Panc1 (cell line): ENCODE data around the gene ENKD1. TPM values are rescaled to one million over a fixed set of nuclear protein-coding genes. Genes with fewer than 3 reads are reported as not detected.
A peak's percentile ranks its signal among the peaks of the same experiment; 100 is the strongest.

Source experiments
- ATAC-seq: fragments of 200-7000 bp; cut with Tn5 transposase; 2 replicates; pipeline ENCODE4 v1.9.1; 2020; ENCODE audit warnings: mild to moderate bottlenecking, moderate library complexity
- Bru-seq: library from RNA; stranded (reverse); fragments of 400-500 nt; gene quantifications from one replicate; lab custom pipeline; 2021; lab: Mats Ljungman, UMichigan
- BruChase-seq, 2 experiments: library from RNA; stranded (reverse); fragments of 400-500 nt; gene quantifications; one replicate each; lab custom pipeline; 2021; lab: Mats Ljungman, UMichigan
- BruUV-seq: library from RNA; stranded (reverse); fragments of 400-500 nt; replicated peaks from 2 replicates; lab custom pipeline; 2021; lab: Mats Ljungman, UMichigan
- CTCF ChIA-PET: fragments of 300-600 bp; sonication (Branson Sonifier 250); formaldehyde crosslinking; loops from one replicate; lab custom pipeline; 2022; ENCODE audit warnings: antibody characterized with exemption; lab: Charles Lee
- POLR2A ChIA-PET: fragments of 300-600 bp; sonication (Branson Sonifier 250); formaldehyde crosslinking; loops from one replicate; lab custom pipeline; 2022; ENCODE audit warnings: antibody characterized with exemption; lab: Charles Lee
- DNase-seq: peaks from one replicate; pipeline ENCODE4 v3.0.0-alpha.2; 2010; ENCODE audit warnings: low read depth, low spot score
- H3K27ac ChIP-seq: 2 replicates; pipeline ENCODE4 v1.5.1; 2011; ENCODE audit warnings: mild to moderate bottlenecking, low read length, inconsistent platforms
- H3K27me3 ChIP-seq: fragments of 200-500 bp; sonication (Bioruptor generic); 2 replicates; pipeline ENCODE4 v1.6.0; 2014; ENCODE audit warnings: low read length, inconsistent platforms; ENCODE audit not compliant: control insufficient read depth, insufficient read depth
- H3K36me3 ChIP-seq: fragments of 200-500 bp; sonication (Bioruptor generic); 2 replicates; pipeline ENCODE4 v1.5.1; 2014; ENCODE audit warnings: inconsistent platforms, mild to moderate bottlenecking, low read length, moderate library complexity; ENCODE audit not compliant: control insufficient read depth, insufficient read depth
- H3K4me1 ChIP-seq: 2 replicates; pipeline ENCODE4 v1.5.1; 2011; ENCODE audit warnings: inconsistent platforms, mild to moderate bottlenecking, low read length, moderate library complexity; ENCODE audit not compliant: control insufficient read depth, insufficient read depth
- H3K4me3 ChIP-seq, 2 experiments: 2 replicates each; pipeline ENCODE4 v1.5.1; 2011 to 2012; ENCODE audit warnings: low read depth in 2 of 2, low read length in 2 of 2, mild to moderate bottlenecking in 2 of 2, inconsistent platforms in 1 of 2, moderate library complexity in 1 of 2
- H3K9me3 ChIP-seq: fragments of 200-500 bp; sonication (Bioruptor generic); 2 replicates; pipeline ENCODE4 v1.5.1; 2014; ENCODE audit warnings: low read depth, mild to moderate bottlenecking, inconsistent platforms, low read length, moderate library complexity; ENCODE audit not compliant: control insufficient read depth, insufficient read depth
- POLR2AphosphoS5 ChIP-seq: IDR thresholded peaks from 2 replicates; pipeline ENCODE4 v1.6.1; 2012; ENCODE audit warnings: mild to moderate bottlenecking, low read depth, low read length, moderate library complexity
- SIN3A ChIP-seq: IDR thresholded peaks from 2 replicates; pipeline ENCODE4 v1.6.1; 2012; ENCODE audit warnings: low read depth, mild to moderate bottlenecking, low read length, moderate library complexity, borderline replicate concordance; ENCODE audit not compliant: insufficient read depth
- TCF7L2 ChIP-seq: IDR thresholded peaks from 2 replicates; pipeline ENCODE4 v1.6.1; 2011; ENCODE audit warnings: mild to moderate bottlenecking, low read depth, low read length, inconsistent platforms
- in situ Hi-C: cut with HindIII; loops from 2 replicates; pipeline ENCODE4 v1.10.0; 2016; ENCODE audit warnings: low sequenced_read_pairs, low pct_unique_long_range_greater_than_20kb
- intact Hi-C: fragments of 100-400 bp; cut with micrococcal nuclease; formaldehyde crosslinking; loops from one replicate; pipeline ENCODE4 v1.10.0; 2022; ENCODE audit not compliant: unreplicated experiment
- long read RNA-seq: library from polyadenylated mRNA; unstranded; transcript quantifications from one replicate; pipeline ENCODE4 v2.0.0, GENCODE V29; 2021; ENCODE audit not compliant: unreplicated experiment
- polyA plus RNA-seq: library from polyadenylated mRNA; unstranded; fragments of >200 nt; gene quantifications from one replicate; pipeline ENCODE4 v1.2.1, GENCODE V29; 2012; ENCODE audit warnings: missing spikeins; ENCODE audit not compliant: insufficient read length
- total RNA-seq: library from RNA; stranded (reverse); gene quantifications from one replicate; pipeline ENCODE4 v1.2.1, GENCODE V29; 2021; ENCODE audit not compliant: unreplicated experiment
- TF ChIP-seq, protein P1 (sequence below), 2 experiments: IDR thresholded peaks; 2 replicates each; pipeline ENCODE4 v1.6.1; 2011 to 2012; ENCODE audit warnings: low read depth in 2 of 2, control low read depth in 1 of 2, low read length in 1 of 2, mild to moderate bottlenecking in 1 of 2, moderate library complexity in 1 of 2; ENCODE audit not compliant: insufficient read depth in 1 of 2
- TF ChIP-seq, protein P2 (sequence below): fragments of 450-650 bp; IDR thresholded peaks from 2 replicates; pipeline ENCODE4 v1.5.1; 2017; ENCODE audit warnings: mild to moderate bottlenecking

The ENKD1 gene, protein sequence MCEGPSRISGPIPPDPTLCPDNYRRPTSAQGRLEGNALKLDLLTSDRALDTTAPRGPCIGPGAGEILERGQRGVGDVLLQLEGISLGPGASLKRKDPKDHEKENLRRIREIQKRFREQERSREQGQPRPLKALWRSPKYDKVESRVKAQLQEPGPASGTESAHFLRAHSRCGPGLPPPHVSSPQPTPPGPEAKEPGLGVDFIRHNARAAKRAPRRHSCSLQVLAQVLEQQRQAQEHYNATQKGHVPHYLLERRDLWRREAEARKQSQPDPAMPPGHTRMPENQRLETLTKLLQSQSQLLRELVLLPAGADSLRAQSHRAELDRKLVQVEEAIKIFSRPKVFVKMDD
- 14.6 TPM for total RNA-seq
- 18.3 TPM for polyA plus RNA-seq
- percentile 49 among the genes with signal in this experiment for Bru-seq, nascent RNA
- percentile 56 among the genes with signal in this experiment for BruChase-seq, experiment 1, labeled RNA remaining after a 2-hour chase
- BruChase-seq, experiment 2, labeled RNA remaining after a 6-hour chase, result percentile 60 among the genes with signal in this experiment
- long read RNA-seq, partial matches to known transcripts, result 1 of 21 reads
- long read RNA-seq, other reads (novel, unspliced or antisense), result 13 of 21 reads

DNA sequence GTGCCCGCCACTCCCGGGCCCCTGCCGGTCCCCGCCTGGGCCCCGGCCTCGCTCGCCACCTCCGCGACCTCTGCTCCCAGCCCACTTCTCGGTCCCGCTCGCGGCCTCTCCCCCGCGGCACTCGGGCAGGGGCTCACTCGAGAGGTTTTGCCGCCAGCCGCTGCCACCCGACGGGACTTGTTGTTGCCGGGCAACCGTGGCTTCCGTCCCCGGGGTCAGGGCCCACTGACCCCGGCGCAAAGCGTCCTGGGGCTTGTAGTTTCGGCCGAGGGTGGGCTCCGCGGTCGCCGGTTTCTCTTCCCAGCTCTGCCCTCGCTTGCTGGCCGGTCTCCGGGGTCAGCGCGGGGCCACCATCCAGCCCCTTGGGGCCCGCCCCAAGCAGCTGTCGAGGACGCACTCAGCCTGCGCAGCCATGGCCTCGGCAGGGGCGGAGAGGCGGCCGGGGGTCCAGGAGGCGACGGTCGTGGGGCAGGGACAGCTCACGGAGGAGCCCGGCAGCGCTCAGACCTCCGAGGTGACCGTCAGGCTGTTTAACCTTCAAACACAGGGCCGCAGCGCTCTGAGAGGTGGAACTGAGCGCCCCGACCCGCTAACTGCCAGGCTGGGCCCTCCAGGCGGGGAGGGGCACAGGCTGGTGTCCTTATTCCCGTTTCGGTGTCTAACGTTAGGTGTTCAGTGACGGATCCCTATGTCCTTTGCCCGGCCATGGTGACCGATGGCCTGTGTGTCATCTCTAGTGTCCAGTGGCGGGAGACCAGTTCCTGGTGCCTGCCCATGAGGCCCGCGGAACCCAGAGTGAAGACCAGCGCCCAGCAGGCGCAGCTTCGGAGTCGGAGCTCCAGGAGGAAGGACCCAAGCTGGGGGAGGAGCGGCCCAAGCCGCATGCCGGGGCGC lies at the start of gene ENKD1, which contains the start of gene C16orf86:
ENKD1 (minus strand) TSS at position 192 of the 894 bp plus-strand sequence. CDS start 308 bp downstream, outside the sequence.
C16orf86 (plus strand) TSS at position 256 of the 894 bp plus-strand sequence; CDS start at position 413, 157 bp downstream.
- in situ Hi-C loops (no loop called here), intact Hi-C loops (no loop called here)
- no TSS peak for BruUV-seq
- Histone ChIP-seq H3K9me3 (no peaks in the 10 kb centered on the region), H3K27me3 (no peaks in the 10 kb centered on the region), H3K4me3 (peak within 1 kb of the TSS; percentile 51 to 56), H3K36me3 (no peaks in the 10 kb centered on the region), H3K4me1 (peaks cover 14% of the 10 kb centered on the region), H3K27ac (peak within 1 kb of the TSS; percentile 75)
- ChIA-PET POLR2A (interaction anchor here (0.6 kb wide), 1 partner anchor 39 kb away, joined by 3 read pairs; no protein-coding TSS in a partner anchor), CTCF (interaction anchor here (0.5 kb wide), 1 partner anchor 22 kb away, joined by 3 read pairs; no protein-coding TSS in a partner anchor)
- TF ChIP-seq POLR2AphosphoS5 (no peak), TCF7L2 (no peak), SIN3A (no peak)
- TF ChIP-seq, protein P1, sequence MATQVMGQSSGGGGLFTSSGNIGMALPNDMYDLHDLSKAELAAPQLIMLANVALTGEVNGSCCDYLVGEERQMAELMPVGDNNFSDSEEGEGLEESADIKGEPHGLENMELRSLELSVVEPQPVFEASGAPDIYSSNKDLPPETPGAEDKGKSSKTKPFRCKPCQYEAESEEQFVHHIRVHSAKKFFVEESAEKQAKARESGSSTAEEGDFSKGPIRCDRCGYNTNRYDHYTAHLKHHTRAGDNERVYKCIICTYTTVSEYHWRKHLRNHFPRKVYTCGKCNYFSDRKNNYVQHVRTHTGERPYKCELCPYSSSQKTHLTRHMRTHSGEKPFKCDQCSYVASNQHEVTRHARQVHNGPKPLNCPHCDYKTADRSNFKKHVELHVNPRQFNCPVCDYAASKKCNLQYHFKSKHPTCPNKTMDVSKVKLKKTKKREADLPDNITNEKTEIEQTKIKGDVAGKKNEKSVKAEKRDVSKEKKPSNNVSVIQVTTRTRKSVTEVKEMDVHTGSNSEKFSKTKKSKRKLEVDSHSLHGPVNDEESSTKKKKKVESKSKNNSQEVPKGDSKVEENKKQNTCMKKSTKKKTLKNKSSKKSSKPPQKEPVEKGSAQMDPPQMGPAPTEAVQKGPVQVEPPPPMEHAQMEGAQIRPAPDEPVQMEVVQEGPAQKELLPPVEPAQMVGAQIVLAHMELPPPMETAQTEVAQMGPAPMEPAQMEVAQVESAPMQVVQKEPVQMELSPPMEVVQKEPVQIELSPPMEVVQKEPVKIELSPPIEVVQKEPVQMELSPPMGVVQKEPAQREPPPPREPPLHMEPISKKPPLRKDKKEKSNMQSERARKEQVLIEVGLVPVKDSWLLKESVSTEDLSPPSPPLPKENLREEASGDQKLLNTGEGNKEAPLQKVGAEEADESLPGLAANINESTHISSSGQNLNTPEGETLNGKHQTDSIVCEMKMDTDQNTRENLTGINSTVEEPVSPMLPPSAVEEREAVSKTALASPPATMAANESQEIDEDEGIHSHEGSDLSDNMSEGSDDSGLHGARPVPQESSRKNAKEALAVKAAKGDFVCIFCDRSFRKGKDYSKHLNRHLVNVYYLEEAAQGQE (IDR thresholded peaks at IDR 0.05; ENCODE audit: insufficient read depth in 1 of 2, low read depth in 2 of 2, low read length in 1 of 2), result no peak
- TF ChIP-seq, protein P2, sequence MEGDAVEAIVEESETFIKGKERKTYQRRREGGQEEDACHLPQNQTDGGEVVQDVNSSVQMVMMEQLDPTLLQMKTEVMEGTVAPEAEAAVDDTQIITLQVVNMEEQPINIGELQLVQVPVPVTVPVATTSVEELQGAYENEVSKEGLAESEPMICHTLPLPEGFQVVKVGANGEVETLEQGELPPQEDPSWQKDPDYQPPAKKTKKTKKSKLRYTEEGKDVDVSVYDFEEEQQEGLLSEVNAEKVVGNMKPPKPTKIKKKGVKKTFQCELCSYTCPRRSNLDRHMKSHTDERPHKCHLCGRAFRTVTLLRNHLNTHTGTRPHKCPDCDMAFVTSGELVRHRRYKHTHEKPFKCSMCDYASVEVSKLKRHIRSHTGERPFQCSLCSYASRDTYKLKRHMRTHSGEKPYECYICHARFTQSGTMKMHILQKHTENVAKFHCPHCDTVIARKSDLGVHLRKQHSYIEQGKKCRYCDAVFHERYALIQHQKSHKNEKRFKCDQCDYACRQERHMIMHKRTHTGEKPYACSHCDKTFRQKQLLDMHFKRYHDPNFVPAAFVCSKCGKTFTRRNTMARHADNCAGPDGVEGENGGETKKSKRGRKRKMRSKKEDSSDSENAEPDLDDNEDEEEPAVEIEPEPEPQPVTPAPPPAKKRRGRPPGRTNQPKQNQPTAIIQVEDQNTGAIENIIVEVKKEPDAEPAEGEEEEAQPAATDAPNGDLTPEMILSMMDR, result no peak
- ATAC-seq (peak; percentile 78), DNase-seq (no peak)

DNA sequence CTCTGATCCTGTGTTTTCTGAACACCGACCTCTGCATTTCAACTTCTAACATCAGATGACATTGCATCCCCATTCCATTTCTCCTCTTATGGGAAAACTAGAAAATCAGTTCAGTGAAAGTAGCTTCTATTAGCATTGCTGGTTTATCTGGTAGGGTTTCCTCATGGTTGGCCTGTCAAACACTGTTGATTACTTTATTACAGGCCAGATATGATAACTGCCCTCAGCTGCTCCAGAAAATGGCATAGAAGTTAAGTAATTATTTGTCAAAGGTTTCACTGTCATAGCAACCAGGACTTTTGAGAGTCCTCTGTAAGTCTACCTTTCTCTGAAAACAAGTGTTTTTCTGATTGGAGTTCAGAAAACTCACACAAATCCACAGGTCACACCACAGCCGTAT lies 49.5 kb upstream of the ENKD1 start:
- Histone ChIP-seq H3K9me3 (no peaks in the 10 kb centered on the region), H3K27ac (no peak overlapping the region), H3K4me3 (no peak overlapping the region), H3K4me1 (peaks cover 6% of the 10 kb centered on the region), H3K36me3 (peaks cover 4% of the 10 kb centered on the region), H3K27me3 (no peaks in the 10 kb centered on the region)
- ATAC-seq, result no peak
- no peak for TF ChIP-seq SIN3A
- TF ChIP-seq, protein P1 (IDR thresholded peaks at IDR 0.05; ENCODE audit: insufficient read depth in 1 of 2, low read depth in 2 of 2, low read length in 1 of 2), result no peak
- CTCF ChIA-PET, result no interaction called here
- intact Hi-C loops (no loop called here), in situ Hi-C loops (no loop called here)
- DNase-seq, result no peak
- BruUV-seq, result no TSS peak
- POLR2A ChIA-PET, result no interaction called here
